ENCODE data around the gene SSBP2.

- TF ChIP-seq, protein P1, sequence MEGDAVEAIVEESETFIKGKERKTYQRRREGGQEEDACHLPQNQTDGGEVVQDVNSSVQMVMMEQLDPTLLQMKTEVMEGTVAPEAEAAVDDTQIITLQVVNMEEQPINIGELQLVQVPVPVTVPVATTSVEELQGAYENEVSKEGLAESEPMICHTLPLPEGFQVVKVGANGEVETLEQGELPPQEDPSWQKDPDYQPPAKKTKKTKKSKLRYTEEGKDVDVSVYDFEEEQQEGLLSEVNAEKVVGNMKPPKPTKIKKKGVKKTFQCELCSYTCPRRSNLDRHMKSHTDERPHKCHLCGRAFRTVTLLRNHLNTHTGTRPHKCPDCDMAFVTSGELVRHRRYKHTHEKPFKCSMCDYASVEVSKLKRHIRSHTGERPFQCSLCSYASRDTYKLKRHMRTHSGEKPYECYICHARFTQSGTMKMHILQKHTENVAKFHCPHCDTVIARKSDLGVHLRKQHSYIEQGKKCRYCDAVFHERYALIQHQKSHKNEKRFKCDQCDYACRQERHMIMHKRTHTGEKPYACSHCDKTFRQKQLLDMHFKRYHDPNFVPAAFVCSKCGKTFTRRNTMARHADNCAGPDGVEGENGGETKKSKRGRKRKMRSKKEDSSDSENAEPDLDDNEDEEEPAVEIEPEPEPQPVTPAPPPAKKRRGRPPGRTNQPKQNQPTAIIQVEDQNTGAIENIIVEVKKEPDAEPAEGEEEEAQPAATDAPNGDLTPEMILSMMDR (IDR thresholded peaks at IDR 0.05) = no peak
- TF ChIP-seq POLR2A (IDR thresholded peaks at IDR 0.05) = no peak
These were observed 141.9 kb downstream of the SSBP2 start for GRCh38 chr5:81608976-81609375.
